HG03064 (cell line): ENCODE data around the gene MFSD12.
"Not testable (repeated sequence)": the region's sequence is repeated elsewhere in the genome, so short reads cannot be mapped to it uniquely, and the experiment has no call there.

Source experiments
- ATAC-seq: cut with Tn5 transposase; IDR thresholded peaks from one replicate; pipeline ENCODE4 v1.9.1; 2021; ENCODE audit warnings: low read depth; ENCODE audit not compliant: unreplicated experiment

The MFSD12 gene

GRCh38 chr19:3538965-3539755 lies 18.2 kb downstream of the MFSD12 start, which contains the start of gene TEKTIP1:
TSS of gene TEKTIP1 (plus strand) at chr19:3539174. CDS start at chr19:3539178, 4 bp downstream.
- no peak for ATAC-seq

- ATAC-seq: no peak
Observed at GRCh38 chr19:3538258-3538929, 19.0 kb downstream of the MFSD12 start.

GRCh38 chr19:3537438-3538240 lies 19.7 kb downstream of the MFSD12 start:
- ATAC-seq: no peak

GRCh38 chr19:3537101-3537437 lies 20.3 kb downstream of the MFSD12 start:
- ATAC-seq: no peak

GRCh38 chr19:3536429-3537100 lies 20.8 kb downstream of the MFSD12 start:
- ATAC-seq: no peak

- ATAC-seq: no peak
Observed at GRCh38 chr19:3535981-3536380, 21.4 kb downstream of the MFSD12 start.

GRCh38 chr19:3535563-3535965 lies 21.8 kb downstream of the MFSD12 start:
- no peak for ATAC-seq

GRCh38 chr19:3535235-3535535 lies 22.2 kb downstream of the MFSD12 start:
- ATAC-seq: no peak

GRCh38 chr19:3534375-3535234 lies 22.8 kb downstream of the MFSD12 start:
- ATAC-seq: no peak

- ATAC-seq: no peak
Observed at GRCh38 chr19:3533563-3534216, 23.7 kb downstream of the MFSD12 start.

- no peak for ATAC-seq
Observed at GRCh38 chr19:3533033-3533432, 24.4 kb downstream of the MFSD12 start.

GRCh38 chr19:3532154-3532786 lies 25.1 kb downstream of the MFSD12 start:
- no peak for ATAC-seq

- no peak for ATAC-seq
Observed at GRCh38 chr19:3531716-3532115, 25.7 kb downstream of the MFSD12 start.

GRCh38 chr19:3530389-3530788 lies 27.0 kb downstream of the MFSD12 start:
- ATAC-seq: no peak

GRCh38 chr19:3529299-3529698 lies 28.1 kb downstream of the MFSD12 start:
- not testable (repeated sequence) for ATAC-seq

- ATAC-seq: no peak
Observed at GRCh38 chr19:3528539-3529211, 28.7 kb downstream of the MFSD12 start.

GRCh38 chr19:3528080-3528479 lies 29.3 kb downstream of the MFSD12 start:
- no peak for ATAC-seq

GRCh38 chr19:3527238-3527910 lies 30.0 kb downstream of the MFSD12 start:
- ATAC-seq: no peak
